Suppressor macrophage treated with lipopolysaccharide for 1 hour (primary cell): ENCODE measurements around the gene GAREM2.

ENCODE experiments used
- DNase-seq, 3 donors: peaks; one replicate each; pipeline ENCODE4 v3.0.0-alpha.2; 2020 to 2022

GAREM2 gene

GRCh38 chr2:26238311-26238958 lies 65.5 kb downstream of the GAREM2 start:
- DNase-seq = no peak
